Measurements from ENCODE around the gene OR6C3.

OR6C3 gene

DNA sequence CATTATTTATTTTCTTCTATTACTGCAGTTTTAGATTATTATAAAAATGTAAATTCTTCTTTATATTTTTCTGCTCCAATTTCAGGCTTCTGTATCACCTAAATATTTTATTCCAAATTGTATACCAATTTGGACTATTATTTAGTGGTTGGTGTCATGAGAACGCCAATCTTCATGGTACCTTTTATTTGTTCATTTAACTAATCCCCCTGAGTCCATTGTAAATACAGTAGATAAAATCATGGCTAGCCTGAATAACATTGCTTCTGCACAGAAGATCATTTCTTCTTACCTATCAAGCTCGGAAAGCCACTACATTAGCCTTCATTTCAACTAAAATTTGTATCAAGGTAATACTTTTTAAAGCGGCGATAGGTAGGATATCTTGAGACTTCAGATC lies 32.1 kb downstream of the OR6C3 start, which contains the start of gene OR6C75:
Gene OR6C75, plus strand, starts transcription at position 301 of the 400 bp plus-strand sequence. CDS start 2,136 bp downstream, outside the sequence.
- DNase-seq (ENCODE audit: low spot score), result no peak
- TF ChIP-seq, protein P1, sequence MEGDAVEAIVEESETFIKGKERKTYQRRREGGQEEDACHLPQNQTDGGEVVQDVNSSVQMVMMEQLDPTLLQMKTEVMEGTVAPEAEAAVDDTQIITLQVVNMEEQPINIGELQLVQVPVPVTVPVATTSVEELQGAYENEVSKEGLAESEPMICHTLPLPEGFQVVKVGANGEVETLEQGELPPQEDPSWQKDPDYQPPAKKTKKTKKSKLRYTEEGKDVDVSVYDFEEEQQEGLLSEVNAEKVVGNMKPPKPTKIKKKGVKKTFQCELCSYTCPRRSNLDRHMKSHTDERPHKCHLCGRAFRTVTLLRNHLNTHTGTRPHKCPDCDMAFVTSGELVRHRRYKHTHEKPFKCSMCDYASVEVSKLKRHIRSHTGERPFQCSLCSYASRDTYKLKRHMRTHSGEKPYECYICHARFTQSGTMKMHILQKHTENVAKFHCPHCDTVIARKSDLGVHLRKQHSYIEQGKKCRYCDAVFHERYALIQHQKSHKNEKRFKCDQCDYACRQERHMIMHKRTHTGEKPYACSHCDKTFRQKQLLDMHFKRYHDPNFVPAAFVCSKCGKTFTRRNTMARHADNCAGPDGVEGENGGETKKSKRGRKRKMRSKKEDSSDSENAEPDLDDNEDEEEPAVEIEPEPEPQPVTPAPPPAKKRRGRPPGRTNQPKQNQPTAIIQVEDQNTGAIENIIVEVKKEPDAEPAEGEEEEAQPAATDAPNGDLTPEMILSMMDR (IDR thresholded peaks at IDR 0.05; ENCODE audit: extremely low read depth, missing control alignments), result no peak

DNA sequence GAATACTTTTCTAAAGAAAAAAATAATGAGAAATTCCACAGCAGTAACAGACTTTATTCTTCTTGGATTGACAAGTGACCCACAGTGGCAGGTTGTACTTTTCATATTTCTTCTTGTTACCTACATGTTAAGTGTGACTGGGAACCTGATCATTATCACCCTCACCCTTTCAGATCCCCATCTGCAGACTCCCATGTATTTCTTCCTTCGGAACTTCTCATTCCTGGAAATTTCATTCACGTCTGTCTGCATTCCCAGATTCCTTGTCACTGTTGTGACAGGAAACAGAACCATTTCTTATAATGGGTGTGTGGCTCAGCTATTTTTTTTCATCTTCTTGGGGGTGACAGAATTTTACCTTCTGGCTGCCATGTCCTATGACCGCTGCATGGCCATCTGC lies 34.5 kb downstream of the OR6C3 start:
- DNase-seq (ENCODE audit: low spot score), result no peak
- TF ChIP-seq, protein P1 (IDR thresholded peaks at IDR 0.05; ENCODE audit: extremely low read depth, missing control alignments), result no peak

DNA sequence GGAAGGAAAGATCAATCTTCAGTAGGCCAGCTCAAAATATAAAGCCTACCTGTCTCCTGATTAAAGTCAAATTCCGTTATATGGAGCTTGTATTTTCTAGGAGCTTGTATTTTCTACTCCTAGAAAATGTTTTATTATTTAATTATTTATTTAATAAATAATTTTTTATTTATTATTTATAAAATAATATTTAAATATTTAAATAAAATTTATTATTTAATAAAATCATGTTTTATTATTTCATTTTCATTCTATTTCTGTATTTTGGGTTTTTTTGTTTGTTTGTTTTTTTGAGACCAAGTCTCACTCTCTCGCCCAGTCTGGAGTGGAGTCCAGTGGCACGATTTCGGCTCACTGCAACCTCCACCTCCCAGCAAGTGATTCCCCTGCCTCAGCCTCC lies 42.0 kb downstream of the OR6C3 start:
- DNase-seq (ENCODE audit: low spot score), result no peak
- TF ChIP-seq, protein P1 (IDR thresholded peaks at IDR 0.05; ENCODE audit: extremely low read depth, missing control alignments), result no peak

Measured in GM20000 (cell line).